IMR-90 (cell line): ENCODE results near the gene ZFP92. TPM values are rescaled to one million over a fixed set of nuclear protein-coding genes. Genes with fewer than 3 reads are reported as not detected.

ENCODE experiments used
- ATAC-seq: fragments of 200-7000 bp; cut with Tn5 transposase; 2 replicates; pipeline ENCODE4 v1.9.1; 2020; ENCODE audit warnings: low read depth, mild to moderate bottlenecking, moderate library complexity
- BruUV-seq: library from RNA; stranded (reverse); fragments of 400-500 nt; replicated peaks from 2 replicates; lab custom pipeline; 2021; lab: Mats Ljungman, UMichigan
- CTCF ChIA-PET: fragments of 300-600 bp; formaldehyde crosslinking; extraction: SDS; loops from one replicate; lab custom pipeline; 2021; ENCODE audit warnings: antibody characterized with exemption; lab: Yijun Ruan, JAX
- POLR2A ChIA-PET: fragments of 300-600 bp; sonication (Branson Sonifier 250); formaldehyde crosslinking; loops from one replicate; lab custom pipeline; 2022; ENCODE audit warnings: antibody characterized with exemption; ENCODE audit not compliant: unreplicated experiment; lab: Charles Lee
- DNase-seq: peaks from one replicate; pipeline ENCODE4 v3.0.0; 2013
- H2AFZ ChIP-seq: replicated peaks from 2 replicates; pipeline ENCODE3; 2013; ENCODE audit warnings: low read length, mild to moderate bottlenecking; ENCODE audit not compliant: poor library complexity
- H2AK5ac ChIP-seq: 2 replicates; pipeline ENCODE4 v1.6.1; 2013; ENCODE audit warnings: low read depth, low read length, inconsistent platforms
- H2AK9ac ChIP-seq: replicated peaks from 2 replicates; pipeline ENCODE3; 2013; ENCODE audit warnings: mild to moderate bottlenecking, low read depth, low read length, moderate library complexity; ENCODE audit not compliant: poor library complexity
- H2BK120ac ChIP-seq: 2 replicates; pipeline ENCODE4 v1.6.1; 2013; ENCODE audit warnings: low read depth, low read length, inconsistent platforms
- H2BK15ac ChIP-seq: 3 replicates; pipeline ENCODE4 v1.6.1; 2013; ENCODE audit warnings: low read depth, low read length, inconsistent platforms
- H2BK20ac ChIP-seq: 2 replicates; pipeline ENCODE4 v1.6.1; 2013; ENCODE audit warnings: low read depth, mild to moderate bottlenecking, inconsistent platforms, low read length, moderate library complexity
- H2BK5ac ChIP-seq: 2 replicates; pipeline ENCODE4 v1.6.1; 2013; ENCODE audit warnings: mild to moderate bottlenecking, low read depth, low read length, inconsistent platforms; ENCODE audit not compliant: poor library complexity, severe bottlenecking
- H3K14ac ChIP-seq: replicated peaks from 2 replicates; pipeline ENCODE4 v1.6.1; 2013; ENCODE audit warnings: low read depth, low read length, inconsistent platforms
- H3K18ac ChIP-seq: 2 replicates; pipeline ENCODE4 v1.6.1; 2013; ENCODE audit warnings: low read depth, low read length, control low read depth
- H3K23ac ChIP-seq: 2 replicates; pipeline ENCODE4 v1.6.1; 2013; ENCODE audit warnings: low read depth, low read length, inconsistent platforms
- H3K27ac ChIP-seq: 2 replicates; pipeline ENCODE4 v1.5.1; 2013; ENCODE audit warnings: mild to moderate bottlenecking, control low read depth, low read length; ENCODE audit not compliant: insufficient read depth
- H3K27me3 ChIP-seq: 2 replicates; pipeline ENCODE4 v1.6.1; 2013; ENCODE audit warnings: low read length; ENCODE audit not compliant: control insufficient read depth, insufficient read depth
- H3K36me3 ChIP-seq: 2 replicates; pipeline ENCODE4 v1.6.1; 2013; ENCODE audit warnings: low read length, mixed read lengths; ENCODE audit not compliant: control insufficient read depth, insufficient read depth
- H3K4ac ChIP-seq: 2 replicates; pipeline ENCODE4 v1.6.1; 2013; ENCODE audit warnings: low read depth, low read length, inconsistent platforms
- H3K4me1 ChIP-seq: 2 replicates; pipeline ENCODE4 v1.6.1; 2013; ENCODE audit warnings: low read length, mixed read lengths; ENCODE audit not compliant: control insufficient read depth, insufficient read depth
- H3K4me2 ChIP-seq: 2 replicates; pipeline ENCODE4 v1.6.1; 2013; ENCODE audit warnings: low read depth, mild to moderate bottlenecking, control low read depth, low read length, moderate library complexity
- H3K4me3 ChIP-seq: 2 replicates; pipeline ENCODE4 v1.5.1; 2013; ENCODE audit warnings: low read depth, mild to moderate bottlenecking, control low read depth, low read length, moderate library complexity; ENCODE audit not compliant: insufficient read depth
- H3K56ac ChIP-seq: 2 replicates; pipeline ENCODE4 v1.6.1; 2013; ENCODE audit warnings: low read length, inconsistent platforms; ENCODE audit not compliant: insufficient read depth; ENCODE audit errors: extremely low read depth
- H3K79me1 ChIP-seq, 2 experiments: 2 replicates each; pipeline ENCODE4 v1.6.1; 2013; ENCODE audit warnings: low read length in 2 of 2, inconsistent platforms in 1 of 2, low read depth in 1 of 2
- H3K9ac ChIP-seq: 2 replicates; pipeline ENCODE4 v1.6.1; 2013; ENCODE audit warnings: low read depth, low read length, control low read depth
- H3K9me1 ChIP-seq: 2 replicates; pipeline ENCODE4 v1.6.1; 2013; ENCODE audit warnings: low read length, inconsistent platforms; ENCODE audit not compliant: insufficient read depth
- H3K9me3 ChIP-seq: 2 replicates; pipeline ENCODE4 v1.6.1; 2013; ENCODE audit warnings: low read length; ENCODE audit not compliant: control insufficient read depth, insufficient read depth
- H4K20me1 ChIP-seq: 2 replicates; pipeline ENCODE4 v1.6.1; 2013; ENCODE audit warnings: low read length, inconsistent platforms; ENCODE audit not compliant: insufficient read depth
- H4K5ac ChIP-seq: 2 replicates; pipeline ENCODE4 v1.6.1; 2013; ENCODE audit warnings: mild to moderate bottlenecking, low read depth, low read length, control low read depth
- H4K8ac ChIP-seq, 2 experiments: 2 replicates each; pipeline ENCODE4 v1.6.1; 2013; ENCODE audit warnings: low read depth in 2 of 2, low read length in 2 of 2, control low read depth in 1 of 2, inconsistent platforms in 1 of 2
- H4K91ac ChIP-seq: 2 replicates; pipeline ENCODE4 v1.6.1; 2013; ENCODE audit warnings: low read depth, low read length, inconsistent platforms; ENCODE audit not compliant: insufficient read depth
- CHD1 ChIP-seq: IDR thresholded peaks from 2 replicates; pipeline ENCODE4 v1.6.1; 2012; ENCODE audit warnings: low read depth, low read length, improper control_type of control experiment
- MAFK ChIP-seq: IDR thresholded peaks from 2 replicates; pipeline ENCODE4 v1.6.1; 2012; ENCODE audit warnings: low read depth, low read length, improper control_type of control experiment
- MAZ ChIP-seq: IDR thresholded peaks from 2 replicates; pipeline ENCODE4 v1.6.1; 2012; ENCODE audit warnings: low read depth, mild to moderate bottlenecking, low read length, improper control_type of control experiment, moderate library complexity, borderline replicate concordance
- POLR2A ChIP-seq: IDR thresholded peaks from 2 replicates; pipeline ENCODE4 v1.6.1; 2012; ENCODE audit warnings: mild to moderate bottlenecking, low read depth, low read length
- WGBS, 2 experiments: methylation state at CpG; one replicate each; pipeline versions ENCODE4 v1.1.5 to v1.1.7; 2013; ENCODE audit warnings: missing lambda C conversion rate in 2 of 2; ENCODE audit not compliant: insufficient read length in 1 of 2; ENCODE audit errors: extremely low coverage in 2 of 2; 5-methylcytosine and 5-hydroxymethylcytosine counted together
- dilution Hi-C: fragments of 300-500 bp; cut with HindIII; formaldehyde crosslinking; loops from one replicate; pipeline ENCODE4 v1.14.3; 2018; ENCODE audit warnings: low sequenced_read_pairs; ENCODE audit not compliant: unreplicated experiment
- in situ Hi-C: fragments of 300-500 bp; cut with MboI; formaldehyde crosslinking; loops from 3 replicates; pipeline ENCODE4 v1.14.3; 2019; ENCODE audit warnings: low sequenced_read_pairs, inconsistent platforms, mixed read lengths
- intact Hi-C: fragments of 100-400 bp; cut with micrococcal nuclease; formaldehyde crosslinking; loops from 2 replicates; pipeline ENCODE4 v1.10.0; 2022
- polyA plus RNA-seq, 3 experiments: library from polyadenylated mRNA; depleted of rRNA; stranded (reverse); fragments of >200 nt; gene quantifications; 2 replicates each; pipeline ENCODE4 v1.2.3, GENCODE V29; 2012; ENCODE audit warnings: low replicate concordance in 1 of 3
- total RNA-seq: library from RNA; depleted of rRNA; stranded (reverse); fragments of >200 nt; gene quantifications from 2 replicates; pipeline ENCODE4 v1.2.3, GENCODE V29; 2012

The ZFP92 gene
- total and polyA plus RNA-seq, 2 of the 4 experiments (the other 2 are of a cell fraction), result under 0.01 to 0.03 TPM

DNA sequence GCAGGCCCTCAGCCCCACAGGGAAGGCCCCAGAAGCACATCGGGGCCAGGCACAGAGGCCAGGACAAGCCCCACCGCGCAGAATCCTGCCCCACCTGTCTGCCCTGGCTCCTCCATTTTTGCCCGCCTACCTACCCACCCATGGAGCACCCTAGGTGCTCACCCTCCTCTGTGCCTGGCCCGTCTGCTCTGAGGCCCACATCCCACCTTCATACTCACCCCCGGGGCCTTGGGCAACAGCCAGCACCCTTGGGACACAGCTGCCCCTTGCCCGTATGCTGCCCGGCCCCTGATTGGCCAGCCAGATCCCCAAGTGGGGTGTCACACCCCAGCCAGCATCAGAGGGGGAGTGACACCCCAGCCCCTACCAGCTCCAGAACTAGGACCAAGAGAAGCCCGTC lies 45.4 kb downstream of the ZFP92 start:
- no peak overlapping the region for H3K27ac ChIP-seq
- no peaks in the 10 kb centered on the region; the same call in 1 of the 2 replicates for H3K4me1 ChIP-seq
- WGBS, 2 experiments, result 86% methylated on average over 5 of the region's 9 CpGs; no CpG with 5 or more reads in 1 of the 2 experiments
- H3K4ac ChIP-seq, result no peak overlapping the region
- no peaks in the 10 kb centered on the region; the same call in 1 of the 2 replicates for H3K9me3 ChIP-seq
- H2BK120ac ChIP-seq, result no peak overlapping the region
- H3K56ac ChIP-seq, result no peak overlapping the region
- H2AFZ ChIP-seq, result no peak overlapping the region
- no peak overlapping the region for H2BK20ac ChIP-seq
- no peaks in the 10 kb centered on the region for H4K20me1 ChIP-seq
- H2BK5ac ChIP-seq, result no peak overlapping the region
- in situ Hi-C loops, result loop anchor here (25.0 kb wide), 1 partner anchor 419 kb away; no protein-coding TSS in a partner anchor
- ChIA-PET POLR2A (no interaction called here), CTCF (no interaction called here)
- no peak overlapping the region for H3K4me2 ChIP-seq
- dilution Hi-C loops, result no loop called here
- ATAC-seq (no peak), DNase-seq (no peak)
- H2AK9ac ChIP-seq, result no peak overlapping the region
- intact Hi-C loops, result no loop called here
- no peak for TF ChIP-seq POLR2A
- TF ChIP-seq CHD1, result no peak
- no peak for TF ChIP-seq MAZ
- TF ChIP-seq MAFK, result no peak
- no peak overlapping the region for H3K14ac ChIP-seq
- no peaks in the 10 kb centered on the region for H3K79me1 ChIP-seq
- no peak overlapping the region for H3K18ac ChIP-seq
- no peak overlapping the region for H3K23ac ChIP-seq
- no peaks in the 10 kb centered on the region; the same call in 1 of the 2 replicates for H3K9me1 ChIP-seq
- no peak overlapping the region for H2BK15ac ChIP-seq
- H4K5ac ChIP-seq, result no peak overlapping the region
- 0 out of 2 replicates have a peak, but pooled peaks cover 2% of the 10 kb centered on the region for H3K36me3 ChIP-seq
- no peak overlapping the region for H3K9ac ChIP-seq
- no peak overlapping the region for H2AK5ac ChIP-seq
- H3K27me3 ChIP-seq, result no peaks in the 10 kb centered on the region
- H4K91ac ChIP-seq, result no peak overlapping the region
- no peak overlapping the region for H3K4me3 ChIP-seq
- H4K8ac ChIP-seq, result no peak overlapping the region
- no TSS peak for BruUV-seq
